Measurements from ENCODE around the gene KIF11.

The KIF11 gene

DNA sequence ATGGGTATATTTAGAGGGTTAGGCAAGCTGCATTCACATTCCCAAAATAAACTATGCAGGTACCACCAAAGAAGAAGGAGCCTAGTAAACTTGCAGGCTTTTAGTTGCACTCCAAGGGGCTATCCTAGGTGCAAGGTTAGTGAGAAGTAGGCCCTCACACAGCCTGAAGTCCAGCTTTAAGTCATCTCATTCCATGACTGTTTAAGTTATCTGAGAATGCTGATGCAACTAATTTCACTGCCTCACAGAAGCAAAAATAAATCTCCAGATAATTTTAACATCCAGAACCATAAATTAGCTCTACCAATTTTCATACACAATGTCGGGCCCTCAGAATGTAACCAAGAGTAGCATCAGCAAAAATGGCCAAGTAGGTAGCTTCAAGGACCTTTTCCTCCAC lies 62.5 kb downstream of the KIF11 start:
- no peaks in the 10 kb centered on the region for H3K27me3 ChIP-seq (replicated peaks; ENCODE audit: insufficient read depth, low read length)
- no peak for DNase-seq
- no peak overlapping the region for H2AFZ ChIP-seq (ENCODE audit: low read length)
- no peaks in the 10 kb centered on the region for H3K4me1 ChIP-seq (ENCODE audit: low read length)
- H3K4me3 ChIP-seq (ENCODE audit: low read length) = no peak overlapping the region
- no peaks in the 10 kb centered on the region for H3K9me2 ChIP-seq (replicated peaks; ENCODE audit: insufficient read depth, low read length)
- H4K20me1 ChIP-seq (ENCODE audit: insufficient read depth, low read length) = no peaks in the 10 kb centered on the region
- H3K9me3 ChIP-seq (replicated peaks; ENCODE audit: insufficient read depth, low read length) = no peaks in the 10 kb centered on the region
- H3K79me2 ChIP-seq (ENCODE audit: low read length) = no peaks in the 10 kb centered on the region
- H3K4me2 ChIP-seq (ENCODE audit: low read depth, low read length) = no peak overlapping the region
- TF ChIP-seq, protein P1, sequence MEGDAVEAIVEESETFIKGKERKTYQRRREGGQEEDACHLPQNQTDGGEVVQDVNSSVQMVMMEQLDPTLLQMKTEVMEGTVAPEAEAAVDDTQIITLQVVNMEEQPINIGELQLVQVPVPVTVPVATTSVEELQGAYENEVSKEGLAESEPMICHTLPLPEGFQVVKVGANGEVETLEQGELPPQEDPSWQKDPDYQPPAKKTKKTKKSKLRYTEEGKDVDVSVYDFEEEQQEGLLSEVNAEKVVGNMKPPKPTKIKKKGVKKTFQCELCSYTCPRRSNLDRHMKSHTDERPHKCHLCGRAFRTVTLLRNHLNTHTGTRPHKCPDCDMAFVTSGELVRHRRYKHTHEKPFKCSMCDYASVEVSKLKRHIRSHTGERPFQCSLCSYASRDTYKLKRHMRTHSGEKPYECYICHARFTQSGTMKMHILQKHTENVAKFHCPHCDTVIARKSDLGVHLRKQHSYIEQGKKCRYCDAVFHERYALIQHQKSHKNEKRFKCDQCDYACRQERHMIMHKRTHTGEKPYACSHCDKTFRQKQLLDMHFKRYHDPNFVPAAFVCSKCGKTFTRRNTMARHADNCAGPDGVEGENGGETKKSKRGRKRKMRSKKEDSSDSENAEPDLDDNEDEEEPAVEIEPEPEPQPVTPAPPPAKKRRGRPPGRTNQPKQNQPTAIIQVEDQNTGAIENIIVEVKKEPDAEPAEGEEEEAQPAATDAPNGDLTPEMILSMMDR (IDR thresholded peaks at IDR 0.05; ENCODE audit: low read length) = no peak
- TF ChIP-seq EZH2phosphoT487 (IDR thresholded peaks at IDR 0.05; ENCODE audit: low read length) (no peak), EZH2 (optimal IDR thresholded peaks at IDR 0.05; ENCODE audit: low read depth, low read length) (no peak)
- H3K36me3 ChIP-seq (replicated peaks; ENCODE audit: insufficient read depth, low read length) = peaks cover 11% of the 10 kb centered on the region
- H3K27ac ChIP-seq (ENCODE audit: low read length) = no peak overlapping the region
- H3K9ac ChIP-seq (ENCODE audit: low read length) = no peak overlapping the region
- no peaks in the 10 kb centered on the region; the same call in 1 of the 2 replicates for H3F3A ChIP-seq (ENCODE audit: insufficient read depth, low read length)

GRCh38 chr10:92656266-92656961 lies 63.5 kb downstream of the KIF11 start:
- no peak for DNase-seq
- H3K79me2 ChIP-seq (ENCODE audit: low read length) = no peaks in the 10 kb centered on the region
- H3K27ac ChIP-seq (ENCODE audit: low read length) = no peak overlapping the region
- no peak overlapping the region for H3K9ac ChIP-seq (ENCODE audit: low read length)
- H3F3A ChIP-seq (ENCODE audit: insufficient read depth, low read length) = no peaks in the 10 kb centered on the region; the same call in 1 of the 2 replicates
- no peak overlapping the region for H2AFZ ChIP-seq (ENCODE audit: low read length)
- H3K4me2 ChIP-seq (ENCODE audit: low read depth, low read length) = no peak overlapping the region
- H3K4me3 ChIP-seq (ENCODE audit: low read length) = no peak overlapping the region
- no peaks in the 10 kb centered on the region for H3K4me1 ChIP-seq (ENCODE audit: low read length)
- H3K9me2 ChIP-seq (replicated peaks; ENCODE audit: insufficient read depth, low read length) = no peaks in the 10 kb centered on the region
- no peaks in the 10 kb centered on the region for H3K9me3 ChIP-seq (replicated peaks; ENCODE audit: insufficient read depth, low read length)
- no peaks in the 10 kb centered on the region for H3K27me3 ChIP-seq (replicated peaks; ENCODE audit: insufficient read depth, low read length)
- TF ChIP-seq, protein P1 (IDR thresholded peaks at IDR 0.05; ENCODE audit: low read length) = no peak
- no peak for TF ChIP-seq EZH2phosphoT487 (IDR thresholded peaks at IDR 0.05; ENCODE audit: low read length)
- no peak for TF ChIP-seq EZH2 (optimal IDR thresholded peaks at IDR 0.05; ENCODE audit: low read depth, low read length)
- H4K20me1 ChIP-seq (ENCODE audit: insufficient read depth, low read length) = no peaks in the 10 kb centered on the region
- peaks cover 11% of the 10 kb centered on the region for H3K36me3 ChIP-seq (replicated peaks; ENCODE audit: insufficient read depth, low read length)

DNA sequence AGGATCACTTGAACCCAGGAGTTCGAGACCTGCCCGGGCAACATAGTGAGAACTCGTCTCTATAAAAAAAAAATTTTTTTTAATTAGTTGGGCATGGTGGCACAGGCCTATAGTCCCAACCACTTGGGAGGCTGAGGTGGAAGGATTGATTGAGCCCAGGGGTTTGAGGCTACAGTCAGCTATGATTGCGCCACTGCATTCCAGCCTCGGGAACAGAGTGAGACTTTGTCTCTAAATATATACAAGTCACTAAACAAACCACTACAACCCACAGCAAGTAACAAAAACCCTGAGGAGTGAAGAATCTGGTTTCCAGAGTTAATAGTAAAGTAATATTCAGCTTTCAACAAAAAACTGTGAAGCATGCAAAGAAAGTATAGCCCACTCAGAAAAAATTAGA lies 64.1 kb downstream of the KIF11 start:
- no peak overlapping the region for H3K9ac ChIP-seq (ENCODE audit: low read length)
- H3K27me3 ChIP-seq (replicated peaks; ENCODE audit: insufficient read depth, low read length) = no peaks in the 10 kb centered on the region
- no peak overlapping the region for H2AFZ ChIP-seq (ENCODE audit: low read length)
- no peak overlapping the region for H3K27ac ChIP-seq (ENCODE audit: low read length)
- no peaks in the 10 kb centered on the region for H3K79me2 ChIP-seq (ENCODE audit: low read length)
- H3K4me3 ChIP-seq (ENCODE audit: low read length) = no peak overlapping the region
- no peak for DNase-seq
- H3K4me1 ChIP-seq (ENCODE audit: low read length) = no peaks in the 10 kb centered on the region
- peaks cover 11% of the 10 kb centered on the region for H3K36me3 ChIP-seq (replicated peaks; ENCODE audit: insufficient read depth, low read length)
- no peaks in the 10 kb centered on the region for H4K20me1 ChIP-seq (ENCODE audit: insufficient read depth, low read length)
- no peaks in the 10 kb centered on the region for H3K9me2 ChIP-seq (replicated peaks; ENCODE audit: insufficient read depth, low read length)
- no peaks in the 10 kb centered on the region for H3K9me3 ChIP-seq (replicated peaks; ENCODE audit: insufficient read depth, low read length)
- TF ChIP-seq, protein P1 (IDR thresholded peaks at IDR 0.05; ENCODE audit: low read length) = no peak
- TF ChIP-seq EZH2phosphoT487 (IDR thresholded peaks at IDR 0.05; ENCODE audit: low read length) (no peak), EZH2 (optimal IDR thresholded peaks at IDR 0.05; ENCODE audit: low read depth, low read length) (no peak)
- H3F3A ChIP-seq (ENCODE audit: insufficient read depth, low read length) = no peaks in the 10 kb centered on the region; the same call in 1 of the 2 replicates
- H3K4me2 ChIP-seq (ENCODE audit: low read depth, low read length) = no peak overlapping the region
